ENCODE measurements around the gene OGN.

The OGN gene

DNA sequence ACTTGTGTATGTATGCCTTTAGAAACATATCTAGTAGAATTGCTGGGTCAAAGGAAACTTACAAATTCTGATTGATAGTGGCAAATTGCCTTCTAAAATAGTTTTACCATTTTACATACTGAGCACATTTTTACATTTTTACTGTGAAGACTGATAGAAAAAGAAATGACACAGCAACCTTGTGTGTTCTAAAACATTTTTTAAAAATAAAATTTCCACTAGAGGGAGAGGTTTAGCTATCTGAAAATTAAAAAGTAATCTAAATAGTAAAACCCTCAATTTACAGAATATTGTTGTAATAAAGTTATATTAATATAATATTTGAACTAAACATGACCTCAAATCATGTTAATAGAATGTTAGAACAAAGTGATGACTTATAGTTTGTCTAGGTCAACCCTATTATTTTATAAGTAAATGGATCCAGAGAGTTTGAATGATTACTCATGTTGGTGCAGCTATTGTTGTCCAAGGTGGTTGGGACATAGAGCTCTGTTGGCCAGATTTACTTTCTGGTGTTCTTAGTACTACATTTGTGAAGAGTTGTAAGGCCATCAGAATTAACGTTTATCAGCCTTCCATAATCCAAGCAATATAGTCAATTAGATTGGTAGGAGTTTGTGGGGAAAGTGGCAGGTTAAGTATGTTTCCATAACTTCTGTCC is 61.4 kb downstream of the OGN start:
- no peak for DNase-seq

DNA sequence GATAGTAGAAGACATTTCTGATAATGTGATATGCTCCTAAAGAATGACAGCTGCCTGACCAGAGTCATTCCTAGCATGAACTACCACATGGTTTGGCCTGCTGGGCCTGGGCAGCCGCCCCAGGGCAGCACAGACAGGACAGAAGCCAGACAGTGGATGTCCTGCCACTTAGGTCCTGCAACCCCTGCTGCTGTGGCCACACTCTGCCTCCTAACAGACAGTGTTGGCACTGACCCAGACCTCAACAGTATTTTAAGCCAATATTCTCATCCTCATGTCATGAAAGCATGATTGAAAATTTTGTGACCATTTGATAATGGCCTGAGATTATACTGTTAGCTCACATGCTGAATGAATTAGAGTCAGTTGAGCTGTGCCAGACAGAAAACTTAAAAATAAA is 62.8 kb downstream of the OGN start:
- DNase-seq, result no peak

DNA sequence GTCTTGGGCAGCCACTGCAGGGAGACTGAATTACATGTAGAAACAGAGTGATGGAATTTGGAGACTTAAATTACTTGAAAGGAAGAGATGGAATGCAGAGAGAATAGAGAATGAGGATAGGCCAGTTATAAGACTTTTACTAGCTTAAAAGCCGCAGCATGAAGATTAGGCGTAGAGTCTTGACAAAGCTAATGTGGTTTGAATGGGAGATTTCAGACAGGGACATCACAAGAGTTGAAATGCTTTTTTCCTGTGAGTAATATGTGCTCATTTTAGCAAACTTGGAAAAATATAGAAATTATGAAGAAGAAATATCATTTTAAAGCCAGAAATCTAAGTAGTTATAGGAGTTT is 71.1 kb downstream of the OGN start:
- no peak for DNase-seq
